ENCODE measurements around the gene FAM186B. TPM values are rescaled to one million over a fixed set of nuclear protein-coding genes. Genes with fewer than 3 reads are reported as not detected.

FAM186B gene
- total RNA-seq, 1 donor from 2014 or later, result not detected

DNA sequence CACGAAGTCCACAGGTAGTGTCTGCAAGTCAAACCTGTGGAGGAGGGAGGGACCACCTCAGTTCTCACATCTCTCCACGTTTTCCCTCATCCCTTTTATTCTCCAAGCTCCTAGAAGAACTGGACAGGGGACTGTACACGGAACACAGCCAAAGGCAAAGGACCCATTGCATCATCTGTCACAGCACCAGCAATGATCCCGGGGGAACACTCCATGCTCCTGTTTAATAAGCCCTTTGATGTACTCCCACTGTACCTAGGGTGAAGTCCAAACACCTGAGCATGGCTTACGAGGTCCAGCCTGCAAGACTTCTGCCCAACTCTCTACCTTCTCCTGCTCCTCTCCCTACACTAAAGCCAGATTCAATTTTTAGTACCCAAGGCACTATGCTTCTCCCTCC lies 44.5 kb upstream of the FAM186B start:
- H3F3A ChIP-seq (ENCODE audit: low read depth), result peaks cover 6% of the 10 kb centered on the region
- H3K9me3 ChIP-seq (ENCODE audit: low read depth), result no peaks in the 10 kb centered on the region
- Mint-ChIP-seq H3K36me3 (peaks cover 37% of the 10 kb centered on the region), H3K9me3 (no peaks in the 10 kb centered on the region), H3K4me1 (peaks cover 12% of the 10 kb centered on the region), H3K27ac (no peak overlapping the region), H3K4me3 (no peak overlapping the region), H3K27me3 (ENCODE audit: insufficient read depth, low read depth) (peaks cover 2% of the 10 kb centered on the region)
- peaks cover 9% of the 10 kb centered on the region for H3K4me1 ChIP-seq
- H4K20me1 ChIP-seq (ENCODE audit: low read depth), result no peaks in the 10 kb centered on the region
- H3K9ac ChIP-seq, result no peak overlapping the region
- no peaks in the 10 kb centered on the region for H3K36me3 ChIP-seq
- H2AFZ ChIP-seq (replicated peaks), result no peak overlapping the region
- TF ChIP-seq, protein P1, sequence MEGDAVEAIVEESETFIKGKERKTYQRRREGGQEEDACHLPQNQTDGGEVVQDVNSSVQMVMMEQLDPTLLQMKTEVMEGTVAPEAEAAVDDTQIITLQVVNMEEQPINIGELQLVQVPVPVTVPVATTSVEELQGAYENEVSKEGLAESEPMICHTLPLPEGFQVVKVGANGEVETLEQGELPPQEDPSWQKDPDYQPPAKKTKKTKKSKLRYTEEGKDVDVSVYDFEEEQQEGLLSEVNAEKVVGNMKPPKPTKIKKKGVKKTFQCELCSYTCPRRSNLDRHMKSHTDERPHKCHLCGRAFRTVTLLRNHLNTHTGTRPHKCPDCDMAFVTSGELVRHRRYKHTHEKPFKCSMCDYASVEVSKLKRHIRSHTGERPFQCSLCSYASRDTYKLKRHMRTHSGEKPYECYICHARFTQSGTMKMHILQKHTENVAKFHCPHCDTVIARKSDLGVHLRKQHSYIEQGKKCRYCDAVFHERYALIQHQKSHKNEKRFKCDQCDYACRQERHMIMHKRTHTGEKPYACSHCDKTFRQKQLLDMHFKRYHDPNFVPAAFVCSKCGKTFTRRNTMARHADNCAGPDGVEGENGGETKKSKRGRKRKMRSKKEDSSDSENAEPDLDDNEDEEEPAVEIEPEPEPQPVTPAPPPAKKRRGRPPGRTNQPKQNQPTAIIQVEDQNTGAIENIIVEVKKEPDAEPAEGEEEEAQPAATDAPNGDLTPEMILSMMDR (IDR thresholded peaks at IDR 0.05), result no peak
- no peak for TF ChIP-seq EZH2 (IDR thresholded peaks at IDR 0.05)
- no peak for TF ChIP-seq EZH2phosphoT487 (IDR thresholded peaks at IDR 0.05)
- H3K27me3 ChIP-seq, result no peaks in the 10 kb centered on the region
- no peaks in the 10 kb centered on the region for H3K79me2 ChIP-seq (ENCODE audit: low read depth)
- no peak overlapping the region for H3K4me3 ChIP-seq
- no peak overlapping the region for H3K27ac ChIP-seq
- no peak overlapping the region for H3K4me2 ChIP-seq
- DNase-seq (ENCODE audit: low spot score), result no peak

DNA sequence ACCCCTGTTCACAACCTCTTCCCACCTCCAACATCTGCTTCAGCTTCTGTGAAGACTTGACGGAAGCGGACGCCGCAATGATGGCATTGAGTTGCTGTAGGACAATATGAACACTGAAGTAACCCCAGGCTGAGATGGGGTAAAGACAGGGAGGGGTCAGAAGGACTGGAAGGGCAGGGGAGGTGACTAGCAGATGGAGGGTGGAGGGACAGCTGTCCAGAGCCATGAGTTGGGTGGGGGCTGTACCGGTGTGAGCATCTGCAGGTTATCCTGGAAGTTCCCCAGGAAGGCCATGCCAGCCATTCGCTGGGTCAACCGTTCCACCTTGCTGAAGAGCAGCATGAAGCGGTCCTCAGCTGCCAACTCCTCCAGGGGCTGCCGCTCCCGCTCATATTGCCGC lies 44.0 kb upstream of the FAM186B start:
- peaks cover 2% of the 10 kb centered on the region for H3K27me3 Mint-ChIP-seq (ENCODE audit: insufficient read depth, low read depth)
- peaks cover 9% of the 10 kb centered on the region for H3K4me1 ChIP-seq
- H3K79me2 ChIP-seq (ENCODE audit: low read depth), result no peaks in the 10 kb centered on the region
- no peak overlapping the region for H3K4me2 ChIP-seq
- no peak overlapping the region for H3K9ac ChIP-seq
- TF ChIP-seq EZH2phosphoT487 (IDR thresholded peaks at IDR 0.05) (no peak), EZH2 (IDR thresholded peaks at IDR 0.05) (no peak)
- TF ChIP-seq, protein P1 (IDR thresholded peaks at IDR 0.05), result no peak
- H4K20me1 ChIP-seq (ENCODE audit: low read depth), result no peaks in the 10 kb centered on the region
- no peaks in the 10 kb centered on the region for H3K9me3 ChIP-seq (ENCODE audit: low read depth)
- H3K4me1 Mint-ChIP-seq, result peaks cover 15% of the 10 kb centered on the region
- peaks cover 37% of the 10 kb centered on the region for H3K36me3 Mint-ChIP-seq
- no peaks in the 10 kb centered on the region for H3K27me3 ChIP-seq
- peaks cover 6% of the 10 kb centered on the region for H3F3A ChIP-seq (ENCODE audit: low read depth)
- H3K9me3 Mint-ChIP-seq, result no peaks in the 10 kb centered on the region
- H3K36me3 ChIP-seq, result no peaks in the 10 kb centered on the region
- no peak overlapping the region for H3K4me3 Mint-ChIP-seq
- no peak overlapping the region for H3K27ac Mint-ChIP-seq
- no peak for DNase-seq (ENCODE audit: low spot score)
- no peak overlapping the region for H3K4me3 ChIP-seq
- no peak overlapping the region for H3K27ac ChIP-seq
- no peak overlapping the region for H2AFZ ChIP-seq (replicated peaks)

DNA sequence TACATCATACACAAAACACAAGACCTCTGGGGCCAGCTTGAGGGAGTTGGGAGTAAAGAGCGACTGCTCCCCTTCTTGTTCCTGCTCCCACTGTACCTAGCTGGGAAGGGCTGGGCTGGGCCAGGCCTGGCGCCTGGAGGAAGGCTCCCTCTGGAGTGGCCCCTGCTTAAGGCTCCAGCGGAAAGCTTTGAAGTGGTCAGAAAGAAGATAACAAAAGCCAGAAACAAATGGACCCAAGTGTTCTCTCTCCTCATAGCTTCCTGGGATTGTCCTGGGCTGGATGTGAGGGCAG lies 43.2 kb upstream of the FAM186B start:
- no peaks in the 10 kb centered on the region for H3K9me3 ChIP-seq (ENCODE audit: low read depth)
- no peak overlapping the region for H3K4me3 ChIP-seq
- no peak overlapping the region for H3K9ac ChIP-seq
- TF ChIP-seq EZH2phosphoT487 (IDR thresholded peaks at IDR 0.05) (no peak), EZH2 (IDR thresholded peaks at IDR 0.05) (no peak)
- TF ChIP-seq, protein P1 (IDR thresholded peaks at IDR 0.05), result no peak
- H4K20me1 ChIP-seq (ENCODE audit: low read depth), result no peaks in the 10 kb centered on the region
- no peaks in the 10 kb centered on the region for H3K27me3 Mint-ChIP-seq (ENCODE audit: insufficient read depth, low read depth)
- no peaks in the 10 kb centered on the region for H3K27me3 ChIP-seq
- H3K27ac Mint-ChIP-seq, result no peak overlapping the region
- H3K79me2 ChIP-seq (ENCODE audit: low read depth), result no peaks in the 10 kb centered on the region
- H3K4me1 Mint-ChIP-seq, result peaks cover 15% of the 10 kb centered on the region
- no peak overlapping the region for H3K27ac ChIP-seq
- no peaks in the 10 kb centered on the region for H3K9me3 Mint-ChIP-seq
- no peaks in the 10 kb centered on the region for H3K36me3 ChIP-seq
- H3K4me2 ChIP-seq, result no peak overlapping the region
- H3K4me3 Mint-ChIP-seq, result no peak overlapping the region
- H3F3A ChIP-seq (ENCODE audit: low read depth), result peaks cover 6% of the 10 kb centered on the region
- no peak overlapping the region for H2AFZ ChIP-seq (replicated peaks)
- peaks cover 36% of the 10 kb centered on the region for H3K36me3 Mint-ChIP-seq
- peaks cover 9% of the 10 kb centered on the region for H3K4me1 ChIP-seq
- DNase-seq (ENCODE audit: low spot score), result no peak
